GM18861 (cell line): ENCODE measurements around the gene TMEM154.
"Not testable (repeated sequence)": the region's sequence is repeated elsewhere in the genome, so short reads cannot be mapped to it uniquely, and the experiment has no call there.

Experiments
- ATAC-seq: cut with Tn5 transposase; IDR thresholded peaks from one replicate; pipeline ENCODE4 v1.9.1; 2021; ENCODE audit not compliant: unreplicated experiment

TMEM154 gene

GRCh38 chr4:152672206-152673092, 7.3 kb downstream of the TMEM154 start:
- no peak for ATAC-seq

DNA sequence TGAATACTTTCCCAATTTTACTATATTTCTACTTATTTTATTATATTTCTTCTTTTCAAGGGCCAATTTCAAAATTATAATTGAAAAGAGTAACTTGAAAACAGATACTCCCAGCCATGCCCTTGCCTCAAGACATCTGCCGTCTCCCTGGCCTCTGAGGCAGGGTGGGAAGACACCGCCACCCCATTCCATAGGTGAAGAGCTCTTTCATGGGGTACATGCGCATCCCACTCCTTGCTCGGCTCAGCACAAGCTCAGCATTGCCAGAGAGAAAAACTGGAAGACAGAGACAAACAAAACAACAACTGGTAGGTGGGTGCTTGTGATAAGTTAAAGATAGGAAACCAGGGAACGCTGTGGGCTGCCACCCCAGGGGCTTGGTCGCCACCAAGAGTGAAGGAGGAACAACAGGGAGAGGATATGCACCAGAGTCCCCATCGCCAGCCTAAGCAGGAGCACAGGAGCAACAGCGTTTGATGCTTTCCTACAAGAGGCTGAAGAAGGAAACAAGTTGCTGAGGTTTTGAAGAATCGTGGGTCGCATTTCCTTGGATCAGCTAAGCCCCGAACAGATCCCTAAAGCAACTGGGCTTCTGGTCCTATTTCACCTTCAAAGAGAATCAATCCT, 11.3 kb downstream of the TMEM154 start:
- no peak for ATAC-seq

DNA sequence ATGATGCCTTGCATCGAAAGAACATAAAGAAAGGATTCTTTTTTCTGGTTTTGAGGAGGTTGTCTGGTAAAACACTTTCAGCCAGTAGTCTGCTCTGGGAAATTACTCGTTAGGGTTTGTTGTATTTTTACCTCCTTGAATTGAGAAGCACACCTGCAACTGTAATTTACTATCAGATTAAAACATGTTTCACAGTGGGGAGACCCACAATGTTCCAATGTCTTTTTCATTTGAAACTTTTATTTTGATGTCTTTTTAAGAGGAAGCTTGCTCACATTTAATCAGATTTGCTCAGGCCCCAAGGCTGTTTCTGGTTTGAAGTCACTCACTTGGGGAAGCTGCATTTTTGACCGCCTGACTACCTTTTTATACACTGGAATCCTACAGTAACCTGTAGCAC, 12.0 kb downstream of the TMEM154 start:
- ATAC-seq, result no peak

GRCh38 chr4:152666946-152667345, 12.9 kb downstream of the TMEM154 start:
- ATAC-seq, result no peak

DNA sequence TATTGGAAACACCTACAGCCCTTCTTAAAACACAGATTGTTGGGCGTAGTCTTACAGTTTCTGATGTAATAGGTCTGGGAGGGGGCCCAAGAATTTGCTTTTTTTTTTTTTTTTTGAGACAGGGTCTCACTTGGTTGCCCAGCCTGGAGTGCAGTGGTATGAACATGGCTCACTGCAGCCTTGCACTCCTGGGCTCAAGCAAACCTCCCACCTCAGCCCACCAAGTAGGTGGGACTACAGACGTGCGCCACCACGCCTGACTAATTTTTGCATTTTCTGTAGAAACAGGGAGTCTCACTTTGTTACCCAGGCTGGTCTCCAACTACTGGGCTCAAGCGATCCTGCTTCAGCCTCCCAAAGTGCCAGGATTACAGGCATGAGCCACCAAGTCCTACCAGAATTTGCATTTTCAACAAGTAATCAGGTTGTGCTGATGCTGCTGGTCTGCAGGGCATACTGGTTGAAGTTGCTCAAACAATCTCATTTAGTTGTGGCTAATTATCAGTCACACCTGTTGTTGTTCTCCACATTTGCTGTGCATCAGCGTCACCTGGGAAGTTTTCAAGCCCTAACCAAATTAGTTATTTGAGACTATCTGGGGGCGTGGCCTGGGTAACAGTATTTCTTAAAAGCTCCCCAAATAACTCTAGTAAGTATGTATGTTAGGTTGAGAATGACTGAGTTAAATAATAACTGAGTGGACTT, 14.0 kb downstream of the TMEM154 start:
- peak; percentile 31 for ATAC-seq

GRCh38 chr4:152664067-152664378, 15.8 kb downstream of the TMEM154 start:
- not testable (repeated sequence) for ATAC-seq

DNA sequence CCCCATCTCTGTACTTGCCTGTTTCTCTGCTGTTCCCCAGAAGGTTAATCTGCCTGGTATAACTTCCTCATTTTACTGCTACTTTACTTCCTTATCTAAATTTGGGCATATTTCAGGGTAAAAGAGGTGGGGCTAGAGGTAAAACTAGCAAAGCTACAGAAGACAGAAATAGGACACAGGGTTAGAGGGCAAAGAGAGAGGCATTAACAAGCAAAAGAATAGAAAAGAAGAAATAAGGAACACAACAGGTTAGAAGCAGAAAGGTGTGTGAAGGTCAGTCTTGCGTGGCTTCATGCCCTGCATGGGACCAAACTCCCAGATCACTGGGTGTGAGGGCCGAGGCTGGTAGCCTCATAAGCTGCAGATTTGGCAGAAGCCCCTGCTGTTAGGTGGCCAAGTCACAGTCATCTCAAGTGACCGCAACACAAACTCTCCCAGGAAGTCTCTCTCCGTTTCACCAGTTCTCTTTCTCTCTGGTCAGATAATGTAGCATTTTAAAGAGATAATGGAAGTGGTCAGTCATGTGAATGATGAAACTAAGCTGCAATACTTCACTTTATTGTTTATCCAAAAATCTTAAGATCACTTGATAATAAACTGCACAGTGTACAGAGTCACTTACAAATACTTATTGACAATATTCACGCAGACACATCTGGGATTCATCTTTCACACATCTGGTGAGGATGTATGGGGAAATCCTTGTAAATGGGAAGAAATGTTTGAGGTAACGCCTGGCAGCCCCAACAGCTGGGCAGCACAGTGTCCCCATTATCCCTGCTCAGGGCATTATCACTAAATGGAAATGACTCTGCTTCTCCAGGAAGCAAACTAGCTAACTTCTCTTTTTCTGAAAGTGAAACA, 16.4 kb downstream of the TMEM154 start:
- ATAC-seq, result peak; percentile 45

GRCh38 chr4:152661649-152662048, 18.1 kb downstream of the TMEM154 start:
- ATAC-seq, result no peak

GRCh38 chr4:152660526-152660925, 19.3 kb downstream of the TMEM154 start:
- ATAC-seq, result no peak

DNA sequence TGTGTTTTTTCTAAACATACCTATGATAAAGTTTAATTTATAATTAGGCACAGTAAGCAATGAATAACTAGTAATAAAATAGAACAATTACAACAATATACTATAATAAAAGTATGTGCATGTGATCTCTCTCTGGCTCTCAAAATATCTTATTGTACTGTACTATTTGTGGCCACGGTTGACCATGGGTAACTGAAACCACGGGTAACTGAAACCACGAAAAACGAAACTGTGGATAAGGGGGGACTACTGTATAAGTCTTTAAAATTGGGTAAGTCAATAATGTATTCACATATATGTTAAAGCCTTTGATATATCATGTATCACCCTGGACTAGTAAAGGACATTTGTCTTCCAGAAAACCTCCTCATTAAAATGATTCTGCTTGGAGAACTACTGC, 20.0 kb downstream of the TMEM154 start:
- ATAC-seq, result no peak

DNA sequence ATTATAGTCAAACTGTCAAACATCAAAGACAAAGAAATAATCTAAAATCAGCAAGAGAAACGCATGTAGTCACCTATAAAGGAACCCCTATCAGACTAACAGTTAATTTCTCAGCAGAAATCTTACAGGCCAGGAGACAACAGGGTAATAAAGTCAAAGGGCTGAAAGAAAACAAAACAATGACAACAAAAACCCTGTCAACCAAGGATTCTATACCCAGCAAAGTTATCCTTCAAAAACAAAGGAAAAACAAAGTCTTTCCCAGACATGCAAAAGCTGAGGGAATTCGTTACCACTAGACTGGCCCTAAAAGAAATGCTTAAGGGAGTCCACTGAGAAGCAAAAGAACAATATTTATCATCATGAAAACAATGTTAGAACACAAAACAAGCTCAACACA, 22.1 kb downstream of the TMEM154 start:
- ATAC-seq, result no peak

DNA sequence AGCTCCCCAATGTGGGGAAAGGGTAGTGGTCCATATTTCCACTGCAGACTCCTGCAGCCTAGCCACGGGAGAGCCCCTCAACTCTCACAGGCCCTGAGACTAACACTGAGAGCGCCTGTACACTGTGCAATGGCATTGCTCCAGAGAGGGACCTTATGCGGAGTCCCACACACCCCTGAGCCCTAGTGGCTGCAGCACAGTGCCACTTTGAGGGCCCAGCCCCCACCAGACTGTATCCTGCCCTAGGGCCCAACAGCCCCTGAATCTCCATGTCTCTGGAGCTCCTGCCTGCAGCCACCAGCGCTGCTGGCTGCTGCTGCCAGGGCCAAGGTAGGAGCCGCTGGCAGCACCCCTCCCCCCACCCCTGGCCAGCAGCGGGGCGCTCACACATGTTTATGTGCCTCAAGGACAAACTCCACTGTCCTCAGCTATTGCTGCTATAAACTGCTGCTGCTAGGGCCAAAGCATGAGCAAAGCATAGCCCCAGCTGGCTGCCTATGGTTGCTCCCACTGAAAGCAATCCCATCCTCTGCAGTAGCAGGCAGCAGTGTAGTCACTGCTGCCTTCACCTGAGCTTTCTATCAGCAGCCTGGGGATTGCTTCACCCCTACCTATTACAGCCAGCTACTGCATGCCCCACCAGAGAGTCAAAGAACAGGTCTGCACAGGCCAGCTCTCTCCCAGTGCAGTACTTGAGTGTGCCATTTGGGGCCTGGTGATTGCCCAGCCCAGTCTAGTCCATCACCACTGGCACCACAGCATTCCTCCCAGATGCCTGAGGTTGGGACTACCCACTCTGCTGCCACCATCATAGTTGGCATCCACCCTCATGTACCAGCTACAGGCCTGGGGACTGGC, 24.3 kb downstream of the TMEM154 start:
- no peak for ATAC-seq

DNA sequence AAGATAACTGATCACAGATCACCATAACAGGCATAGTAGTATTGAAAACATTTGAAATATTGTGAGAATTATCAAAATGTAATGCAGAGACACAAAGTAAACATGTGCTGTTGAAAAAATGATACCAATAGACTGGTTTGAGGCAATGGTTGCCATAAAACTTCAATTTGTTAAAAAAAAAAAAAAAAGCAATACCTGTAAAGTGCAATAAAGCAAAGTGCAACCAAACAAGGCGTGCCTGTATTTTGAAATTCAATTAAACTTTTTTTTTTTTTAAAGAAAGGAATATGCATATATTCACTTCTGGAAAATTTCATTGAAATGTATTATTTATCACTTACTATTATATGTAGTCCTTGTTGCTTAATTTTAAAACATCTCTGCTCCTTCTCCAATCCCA, 27.7 kb downstream of the TMEM154 start:
- ATAC-seq, result no peak

DNA sequence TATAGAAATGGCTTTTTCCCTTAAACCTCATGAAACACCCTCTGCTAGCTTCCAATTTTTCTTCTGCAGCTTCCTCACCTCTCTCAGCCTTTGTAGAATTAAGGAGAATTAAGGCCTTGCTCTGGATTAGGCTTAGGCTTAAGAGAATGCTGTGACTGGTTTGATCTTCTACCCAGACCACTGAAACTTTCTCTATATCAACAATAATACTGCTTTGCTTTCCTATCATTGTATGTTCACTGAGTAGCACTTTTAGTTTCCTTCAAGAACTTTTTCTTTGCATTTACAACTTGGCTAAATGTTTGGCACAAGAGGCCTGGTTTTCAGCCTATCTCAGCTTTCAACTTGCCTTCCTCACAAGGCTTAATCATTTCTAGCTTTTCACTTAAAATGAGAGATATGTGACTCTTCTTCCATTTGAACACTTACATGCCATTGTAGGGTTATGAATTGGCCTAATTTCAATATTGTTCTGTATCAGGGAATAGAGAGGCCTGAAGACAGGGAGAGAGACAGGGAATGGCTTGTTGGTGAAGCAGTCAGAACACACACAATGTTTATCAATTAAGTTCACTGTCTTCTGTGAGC, 28.2 kb downstream of the TMEM154 start:
- no peak for ATAC-seq

- ATAC-seq, result no peak
Measured at GRCh38 chr4:152646221-152646620, 33.6 kb downstream of the TMEM154 start.

DNA sequence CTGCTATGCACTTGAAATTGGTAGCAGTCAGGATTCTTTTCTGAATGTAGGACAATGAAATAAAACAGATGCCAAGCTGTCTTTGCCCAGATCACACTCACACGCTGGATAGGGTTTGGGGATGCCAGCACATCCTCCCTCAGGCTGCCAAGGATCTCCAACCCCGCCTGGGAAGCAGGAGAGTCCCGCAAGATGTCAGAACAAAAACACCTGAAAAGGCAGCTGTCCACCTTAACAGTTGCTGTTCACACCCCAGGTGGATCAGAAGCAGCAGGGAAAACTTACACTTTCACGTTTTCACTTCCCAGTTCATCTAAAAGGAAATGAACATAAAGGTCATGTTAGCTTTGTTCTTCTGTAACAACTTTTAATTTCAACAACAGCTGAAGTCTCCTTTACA, 35.7 kb downstream of the TMEM154 start:
- ATAC-seq, result no peak

- peak; percentile 85 for ATAC-seq
Measured at GRCh38 chr4:152643153-152644035, 36.4 kb downstream of the TMEM154 start.

GRCh38 chr4:152640058-152640921, 39.5 kb downstream of the TMEM154 start:
- ATAC-seq, result no peak
